Frontal cortex (tissue), 4 donors: ENCODE data around the gene CHST8. TPM values are rescaled to one million over a fixed set of nuclear protein-coding genes. Genes with fewer than 3 reads are reported as not detected.
A peak's percentile ranks its signal among the peaks of the same experiment; 100 is the strongest.

Experiments
- DNase-seq, 2 donors: peaks; one replicate each; pipeline ENCODE4 v3.0.0; 2012; ENCODE audit warnings: low spot score in 2 of 2
- FAIRE-seq: peaks from 2 replicates; lab custom pipeline; 2012; peaks lifted over from hg19 to GRCh38; lab: Jason Lieb, UNC
- total RNA-seq: library from RNA; depleted of rRNA; stranded (reverse); fragments of >200 nt; gene quantifications from one replicate; pipeline ENCODE4 v1.2.3, GENCODE V29; 2014
- donor health status: control.
- donor health status: control.
- donor health status: control.

CHST8 gene
- total RNA-seq, 1 donor from 2014 or later = 5.3 TPM

GRCh38 chr19:33669376-33669775 is 47.6 kb downstream of the CHST8 start:
- no peak for FAIRE-seq
- DNase-seq = no peak

DNA sequence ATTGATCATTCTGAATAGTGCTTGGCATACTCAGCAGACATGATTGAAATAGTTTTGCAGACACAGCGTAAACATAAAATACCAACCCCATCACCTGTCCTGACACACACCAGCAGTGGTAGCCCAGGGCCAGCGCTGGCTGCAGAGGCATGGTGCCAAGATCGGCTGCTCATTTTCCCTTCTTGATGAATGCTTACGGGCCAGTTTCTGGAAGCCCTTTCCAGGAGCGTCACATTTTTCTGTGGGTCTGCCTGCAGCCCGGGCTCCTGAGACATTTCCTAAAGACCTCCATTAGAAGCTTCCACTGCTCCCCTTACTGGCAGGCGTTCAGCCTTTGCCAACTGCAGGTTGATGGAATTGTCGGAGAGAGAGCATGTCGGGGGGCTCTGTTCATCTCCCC is 48.6 kb downstream of the CHST8 start:
- FAIRE-seq (no peak), DNase-seq (no peak)

DNA sequence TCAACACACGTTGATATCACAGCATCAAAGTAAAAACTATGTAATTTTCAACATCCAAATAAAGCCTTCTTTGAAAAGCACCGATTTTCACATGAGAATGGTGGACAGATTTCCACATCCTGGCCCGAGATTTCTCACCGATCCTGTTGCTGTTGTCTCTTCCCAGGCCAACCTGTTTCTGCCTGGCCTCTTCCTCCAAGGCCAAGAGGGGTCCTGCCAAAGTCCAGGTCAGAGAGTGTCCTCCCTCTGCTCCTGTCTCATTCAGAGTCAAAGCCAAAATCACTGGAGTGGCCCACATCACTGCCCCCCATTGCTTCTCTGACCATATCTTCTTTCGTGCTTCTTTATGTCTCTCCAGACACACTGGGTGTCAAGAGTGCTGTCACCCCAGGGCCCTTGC is 49.5 kb downstream of the CHST8 start:
- FAIRE-seq (no peak), DNase-seq (no peak)

- no peak for FAIRE-seq
- DNase-seq = no peak
Measured at GRCh38 chr19:33673258-33673875, 51.6 kb downstream of the CHST8 start.

DNA sequence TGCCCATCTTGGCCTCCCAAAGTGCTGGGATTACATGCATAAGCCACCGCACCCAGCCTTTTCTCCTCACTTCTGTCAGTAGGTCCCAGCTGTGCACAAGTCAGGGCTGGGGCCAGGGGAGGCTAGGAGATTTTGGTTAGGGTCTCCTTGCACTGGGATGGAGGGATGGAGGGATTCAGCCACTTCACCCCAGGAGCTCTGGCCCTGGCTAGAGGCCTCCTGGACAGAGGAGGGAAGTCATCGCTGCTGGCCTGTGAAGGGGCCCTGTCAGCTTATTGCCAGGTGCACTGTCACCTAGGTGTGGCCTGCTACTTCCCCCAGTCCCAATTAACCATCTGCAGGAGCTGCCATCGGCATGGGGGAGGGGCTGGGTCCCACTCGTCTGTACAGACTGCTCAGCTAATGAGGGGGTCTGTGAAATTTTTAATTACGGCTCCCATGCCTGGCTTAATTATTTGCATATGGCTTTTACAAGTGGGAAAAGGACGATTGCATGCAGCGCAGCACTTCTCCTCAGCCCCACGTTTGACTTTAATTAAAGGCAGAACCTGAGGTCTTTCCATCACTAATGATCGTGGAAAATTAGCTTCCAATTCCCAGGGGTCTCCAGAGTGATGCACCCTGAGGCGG is 52.4 kb downstream of the CHST8 start:
- FAIRE-seq (no peak), DNase-seq (no peak)

DNA sequence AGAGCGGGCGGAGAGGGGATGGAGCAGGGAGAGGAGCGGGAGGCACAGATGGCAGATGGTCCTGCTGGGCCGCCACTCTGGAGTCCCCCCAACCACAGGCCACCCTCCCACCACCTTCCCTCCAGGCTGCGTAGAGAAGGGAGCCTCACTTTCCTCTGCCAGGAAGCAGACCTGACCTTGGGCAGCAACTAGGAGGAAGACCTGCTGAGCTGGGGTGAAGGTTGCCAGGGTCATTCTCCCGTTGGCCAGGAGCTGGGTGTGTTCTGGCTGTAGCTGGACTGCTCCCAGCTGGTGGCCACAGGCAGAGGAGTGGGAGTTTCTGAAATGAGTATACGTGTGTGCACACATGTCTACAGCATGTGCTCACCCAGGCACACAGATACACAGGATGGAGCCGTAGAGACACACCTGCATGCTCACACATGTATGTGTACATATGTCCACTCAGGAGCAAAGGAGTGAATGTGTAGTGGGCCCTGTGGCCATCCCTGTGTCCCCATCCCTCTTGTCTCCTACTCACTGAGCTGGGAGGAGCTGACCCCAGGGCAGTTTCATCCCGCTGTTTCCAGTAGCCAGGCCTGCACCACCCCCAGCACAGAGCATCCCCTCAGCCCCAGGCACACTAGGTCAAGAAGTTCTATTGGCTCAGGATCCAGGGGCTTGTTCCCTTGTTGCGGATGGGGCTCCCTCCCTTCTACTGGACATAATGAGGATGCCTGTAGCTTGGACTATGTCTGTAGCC is 53.0 kb downstream of the CHST8 start:
- FAIRE-seq (no peak), DNase-seq (no peak)

- DNase-seq (no peak), FAIRE-seq (no peak)
Measured at GRCh38 chr19:33675501-33676124, 53.9 kb downstream of the CHST8 start.

- FAIRE-seq = no peak
- DNase-seq = no peak
Measured at GRCh38 chr19:33676999-33677665, 55.4 kb downstream of the CHST8 start.

- DNase-seq (no peak), FAIRE-seq (no peak)
Measured at GRCh38 chr19:33677745-33678426, 56.1 kb downstream of the CHST8 start.

DNA sequence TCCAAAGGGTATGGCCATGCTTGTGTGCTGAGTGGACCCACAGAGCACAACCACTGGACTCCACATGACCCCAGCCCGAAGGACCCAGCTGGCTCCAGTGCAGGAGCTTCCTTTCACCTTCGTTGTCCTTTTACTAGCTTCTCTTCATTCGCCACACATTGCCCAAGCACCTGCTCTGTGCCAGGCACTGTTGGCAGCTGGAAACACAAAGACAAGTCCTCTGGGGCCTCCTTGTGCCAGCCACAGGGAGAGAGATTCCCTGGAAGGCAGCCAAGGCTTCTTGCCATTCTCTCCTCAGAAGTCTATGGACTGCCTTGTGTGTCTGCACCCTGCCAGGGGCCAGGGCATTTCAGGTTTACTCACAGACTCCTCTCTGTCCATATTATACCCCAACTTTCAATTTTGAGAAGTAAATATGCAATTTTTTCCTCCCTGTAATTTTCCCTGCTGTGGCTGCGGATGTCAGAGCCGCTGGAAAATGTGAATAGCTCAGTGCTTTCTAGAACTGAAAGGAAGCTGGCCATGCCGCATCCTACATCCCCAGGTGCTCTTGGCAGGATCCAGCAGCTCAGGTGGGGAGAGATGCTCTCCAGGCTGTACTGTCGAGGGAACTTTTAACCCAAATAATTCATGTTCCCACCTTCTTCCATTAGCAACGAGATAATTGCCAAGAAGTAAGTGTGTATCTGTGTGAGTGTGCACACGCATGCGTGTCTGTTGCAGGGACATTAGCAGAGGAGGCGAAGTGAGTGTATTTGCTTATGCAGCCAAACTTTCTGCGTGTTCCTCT is 57.2 kb downstream of the CHST8 start:
- DNase-seq (peak; percentile 24 to 39), FAIRE-seq (no peak)

DNA sequence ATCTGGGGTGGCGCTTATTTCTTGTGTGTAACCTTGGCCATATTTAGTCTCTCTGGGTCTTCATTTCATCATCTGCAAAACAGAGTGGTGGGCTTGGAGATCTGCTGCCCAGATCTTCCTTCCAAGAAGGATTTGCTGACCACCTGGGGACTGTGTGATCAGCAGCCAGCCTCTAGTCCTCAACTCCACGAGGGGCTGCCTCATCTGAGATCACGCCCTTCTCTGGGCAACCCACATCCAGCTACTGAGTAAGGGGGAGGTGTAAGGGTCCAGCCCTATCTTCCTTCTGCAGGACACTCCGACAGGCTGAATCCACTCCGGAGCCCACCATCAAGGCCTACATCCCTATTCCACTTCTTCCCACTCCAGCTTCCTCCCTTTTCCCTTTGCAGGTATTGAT is 57.9 kb downstream of the CHST8 start:
- FAIRE-seq = no peak

DNA sequence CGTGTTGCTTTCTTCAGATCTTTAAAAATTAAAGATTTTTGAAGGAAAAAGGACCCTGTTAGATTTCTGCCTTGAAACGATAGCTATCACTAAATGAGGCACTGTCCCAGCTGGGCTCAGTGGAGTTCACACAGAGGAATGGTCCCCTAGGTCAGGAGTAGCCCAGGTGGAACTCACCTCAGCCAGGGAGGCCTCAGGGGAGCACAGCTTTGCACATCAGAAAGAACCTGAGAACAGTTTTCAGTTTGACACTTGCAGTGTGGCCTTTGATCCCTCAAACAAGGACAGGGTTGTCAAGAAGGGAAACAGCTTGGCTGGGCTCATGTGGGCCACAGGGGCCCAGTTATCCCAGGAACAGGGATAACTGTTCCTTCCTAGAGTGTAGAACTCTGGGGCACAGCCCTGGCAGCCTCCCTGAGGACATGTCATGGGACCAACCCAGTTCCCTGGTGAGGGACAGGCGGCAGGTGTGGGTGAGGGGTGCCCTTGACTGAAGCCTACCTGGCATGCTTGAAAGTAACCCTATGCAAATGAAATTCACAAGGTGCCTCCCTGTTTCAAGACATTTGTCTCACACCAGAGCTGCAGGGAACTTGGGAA is 59.4 kb downstream of the CHST8 start:
- DNase-seq = no peak
- FAIRE-seq = no peak

More for the DNA sequence above, 57.9 kb downstream of the CHST8 start:
- no peak for DNase-seq

GRCh38 chr19:33683881-33684537 is 62.3 kb downstream of the CHST8 start:
- DNase-seq = peak in 1 of 2 donors; percentile 44
- no peak for FAIRE-seq

GRCh38 chr19:33684538-33685232 is 62.9 kb downstream of the CHST8 start:
- peak in 1 of 2 donors; percentile 37 for DNase-seq

GRCh38 chr19:33685541-33685940 is 63.8 kb downstream of the CHST8 start:
- FAIRE-seq (no peak), DNase-seq (no peak)

More at GRCh38 chr19:33684538-33685232, 62.9 kb downstream of the CHST8 start:
- no peak for FAIRE-seq

- DNase-seq (no peak), FAIRE-seq (no peak)
Measured at GRCh38 chr19:33686262-33686661, 64.5 kb downstream of the CHST8 start.
